MCF 10A (cell line): ENCODE measurements around the gene EIF4ENIF1. TPM values are rescaled to one million over a fixed set of nuclear protein-coding genes. Genes with fewer than 3 reads are reported as not detected.

ENCODE experiments used
- BruUV-seq: library from RNA; stranded (reverse); fragments of 400-500 nt; replicated peaks from 2 replicates; lab custom pipeline; 2021; lab: Mats Ljungman, UMichigan
- CTCF ChIA-PET: fragments of 300-600 bp; sonication (Branson Sonifier 250); formaldehyde crosslinking; extraction: SDS; loops from one replicate; lab custom pipeline; 2021; ENCODE audit warnings: antibody characterized with exemption, inconsistent platforms; lab: Yijun Ruan, JAX
- POLR2A ChIA-PET: fragments of 300-600, 350-650 bp; sonication (Branson Sonifier 250); formaldehyde crosslinking; extraction: SDS; loops from one replicate; lab custom pipeline; 2020; ENCODE audit warnings: antibody characterized with exemption, inconsistent platforms; lab: Yijun Ruan, JAX
- DNase-seq: peaks from one replicate; pipeline ENCODE4 v3.0.0-alpha.2; 2018; ENCODE audit not compliant: unreplicated experiment
- H3K27ac Mint-ChIP-seq: one replicate; pipeline ENCODE4 v1.8.0; 2022; ENCODE audit warnings: mild to moderate bottlenecking, low read depth, mixed read lengths; ENCODE audit not compliant: unreplicated experiment
- H3K27me3 Mint-ChIP-seq: one replicate; pipeline ENCODE4 v1.8.0; 2022; ENCODE audit warnings: mixed read lengths; ENCODE audit not compliant: insufficient read depth, unreplicated experiment
- H3K36me3 Mint-ChIP-seq: one replicate; pipeline ENCODE4 v1.8.0; 2022; ENCODE audit warnings: mild to moderate bottlenecking, moderate library complexity, mixed read lengths; ENCODE audit not compliant: insufficient read depth, unreplicated experiment
- H3K4me1 Mint-ChIP-seq: one replicate; pipeline ENCODE4 v1.8.0; 2022; ENCODE audit warnings: mixed read lengths; ENCODE audit not compliant: insufficient read depth, unreplicated experiment
- H3K4me3 Mint-ChIP-seq: one replicate; pipeline ENCODE4 v1.8.0; 2022; ENCODE audit warnings: mild to moderate bottlenecking, moderate library complexity, mixed read lengths; ENCODE audit not compliant: unreplicated experiment
- H3K9me3 Mint-ChIP-seq: one replicate; pipeline ENCODE4 v1.8.0; 2022; ENCODE audit warnings: mixed read lengths; ENCODE audit not compliant: unreplicated experiment
- CTCF ChIP-seq: fragments of 200-600 bp; IDR thresholded peaks from one replicate; pipeline ENCODE4 v1.8.0; 2022; ENCODE audit warnings: antibody characterized with exemption, mild to moderate bottlenecking; ENCODE audit not compliant: unreplicated experiment
- intact Hi-C: fragments of 100-400 bp; cut with micrococcal nuclease; formaldehyde crosslinking; loops from 2 replicates; pipeline ENCODE4 v1.14.1; 2022
- total RNA-seq: library from RNA; stranded (reverse); gene quantifications from 2 replicates; pipeline ENCODE4 v1.2.3, GENCODE V29; 2022

The EIF4ENIF1 gene
- total RNA-seq, 1 experiment from 2014 or later: 25.6 TPM

GRCh38 chr22:31443516-31443915 is 46.1 kb downstream of the EIF4ENIF1 start:
- no TSS peak for BruUV-seq
- no peak overlapping the region for H3K4me3 Mint-ChIP-seq
- no peak for DNase-seq
- ChIA-PET POLR2A (interaction anchor here (0.7 kb wide), 1 partner anchor 122 kb away, joined by 3 read pairs; no protein-coding TSS in a partner anchor), CTCF (no interaction called here)
- no peaks in the 10 kb centered on the region for H3K27me3 Mint-ChIP-seq
- TF ChIP-seq CTCF: no peak
- H3K36me3 Mint-ChIP-seq: peaks cover 83% of the 10 kb centered on the region
- intact Hi-C loops: no loop called here
- no peaks in the 10 kb centered on the region for H3K9me3 Mint-ChIP-seq
- H3K27ac Mint-ChIP-seq: no peak overlapping the region
- H3K4me1 Mint-ChIP-seq: no peaks in the 10 kb centered on the region

- Mint-ChIP-seq H3K36me3 (peaks cover 84% of the 10 kb centered on the region), H3K27me3 (no peaks in the 10 kb centered on the region), H3K4me1 (no peaks in the 10 kb centered on the region), H3K9me3 (no peaks in the 10 kb centered on the region), H3K4me3 (no peak overlapping the region), H3K27ac (peak overlapping the region; percentile 25)
- no peak for DNase-seq
- no peak for TF ChIP-seq CTCF
- no TSS peak for BruUV-seq
- ChIA-PET CTCF (interaction anchor here (0.5 to 1.1 kb wide), 2 partner anchors 8 to 132 kb away, joined by 3 read pairs; no protein-coding TSS in a partner anchor), POLR2A (interaction anchor here (0.7 to 1.0 kb wide), 2 partner anchors 9 to 123 kb away, joined by 3 read pairs; no protein-coding TSS in a partner anchor)
- intact Hi-C loops: no loop called here
Observed at GRCh38 chr22:31442768-31443489, 46.7 kb downstream of the EIF4ENIF1 start.

GRCh38 chr22:31441652-31442051 is 48.0 kb downstream of the EIF4ENIF1 start:
- intact Hi-C loops: no loop called here
- TF ChIP-seq CTCF: no peak
- no peak for DNase-seq

GRCh38 chr22:31440681-31441080 is 49.0 kb downstream of the EIF4ENIF1 start:
- POLR2A ChIA-PET: interaction anchor here (0.6 to 1.4 kb wide), 2 partner anchors 8 to 144 kb away, joined by 3 read pairs; no protein-coding TSS in a partner anchor
- Mint-ChIP-seq H3K9me3 (no peaks in the 10 kb centered on the region), H3K4me3 (no peak overlapping the region), H3K27ac (no peak overlapping the region), H3K36me3 (peaks cover 85% of the 10 kb centered on the region), H3K27me3 (no peaks in the 10 kb centered on the region), H3K4me1 (no peaks in the 10 kb centered on the region)
- intact Hi-C loops: no loop called here
- no TSS peak for BruUV-seq
- no peak for DNase-seq
- CTCF ChIA-PET: interaction anchor here (0.5 to 0.8 kb wide), 2 partner anchors 10 to 487 kb away, joined by 3 to 4 read pairs; no protein-coding TSS in a partner anchor
- TF ChIP-seq CTCF: no peak

More at GRCh38 chr22:31441652-31442051, 48.0 kb downstream of the EIF4ENIF1 start:
- Mint-ChIP-seq H3K36me3 (peaks cover 88% of the 10 kb centered on the region), H3K9me3 (no peaks in the 10 kb centered on the region), H3K4me1 (no peaks in the 10 kb centered on the region), H3K4me3 (no peak overlapping the region), H3K27ac (no peak overlapping the region), H3K27me3 (no peaks in the 10 kb centered on the region)
- ChIA-PET POLR2A (no interaction called here), CTCF (no interaction called here)
- BruUV-seq: no TSS peak
